Central memory CD8-positive, alpha-beta T cell (primary cell): ENCODE measurements around the gene LRFN4.

Experiments used
- ATAC-seq: fragments of 150-1000 bp; cut with Tn5 transposase; replicated peaks from 2 replicates; pipeline ENCODE4 v1.10.0; 2022; ENCODE audit warnings: mild to moderate bottlenecking, moderate FRiP score, moderate number of reproducible peaks; ENCODE audit not compliant: poor library complexity, severe bottlenecking; ENCODE audit errors: extremely low read depth
- DNase-seq, 2 donors: peaks; one replicate each; pipeline ENCODE4 v3.0.0; 2021; ENCODE audit warnings: low spot score in 2 of 2
- H3K27ac Mint-ChIP-seq: one replicate; pipeline ENCODE4 v1.8.0; 2022; ENCODE audit warnings: low read depth, mild to moderate bottlenecking, moderate library complexity, mixed read lengths
- H3K27me3 Mint-ChIP-seq: one replicate; pipeline ENCODE4 v1.8.0; 2022; ENCODE audit warnings: mixed read lengths
- H3K36me3 Mint-ChIP-seq: one replicate; pipeline ENCODE4 v1.8.0; 2022; ENCODE audit warnings: mild to moderate bottlenecking, moderate library complexity, mixed read lengths; ENCODE audit not compliant: insufficient read depth
- H3K4me1 Mint-ChIP-seq: one replicate; pipeline ENCODE4 v1.8.0; 2022; ENCODE audit warnings: mixed read lengths
- H3K4me3 Mint-ChIP-seq: one replicate; pipeline ENCODE4 v1.8.0; 2022; ENCODE audit warnings: mild to moderate bottlenecking, moderate library complexity, mixed read lengths
- H3K9me3 Mint-ChIP-seq: one replicate; pipeline ENCODE4 v1.8.0; 2022; ENCODE audit warnings: mixed read lengths

Gene LRFN4

GRCh38 chr11:66871521-66871901, 14.6 kb downstream of the LRFN4 start:
- ATAC-seq = no peak
- DNase-seq = no peak
- Mint-ChIP-seq H3K9me3 (no peaks in the 10 kb centered on the region), H3K27me3 (no peaks in the 10 kb centered on the region), H3K36me3 (no peaks in the 10 kb centered on the region), H3K27ac (no peak overlapping the region), H3K4me1 (peaks cover 5% of the 10 kb centered on the region), H3K4me3 (no peak overlapping the region)

- Mint-ChIP-seq H3K27me3 (no peaks in the 10 kb centered on the region), H3K4me3 (no peak overlapping the region), H3K9me3 (no peaks in the 10 kb centered on the region), H3K27ac (no peak overlapping the region), H3K36me3 (no peaks in the 10 kb centered on the region), H3K4me1 (no peaks in the 10 kb centered on the region)
- DNase-seq = no peak
- ATAC-seq = no peak
These were observed 17.4 kb downstream of the LRFN4 start for GRCh38 chr11:66874232-66874631.

GRCh38 chr11:66875378-66875777, 18.5 kb downstream of the LRFN4 start:
- ATAC-seq (no peak), DNase-seq (no peak)
- no peaks in the 10 kb centered on the region for H3K27me3 Mint-ChIP-seq
- no peak overlapping the region for H3K4me3 Mint-ChIP-seq
- peaks cover 4% of the 10 kb centered on the region for H3K4me1 Mint-ChIP-seq
- H3K36me3 Mint-ChIP-seq = no peaks in the 10 kb centered on the region
- no peak overlapping the region for H3K27ac Mint-ChIP-seq
- H3K9me3 Mint-ChIP-seq = no peaks in the 10 kb centered on the region

DNA sequence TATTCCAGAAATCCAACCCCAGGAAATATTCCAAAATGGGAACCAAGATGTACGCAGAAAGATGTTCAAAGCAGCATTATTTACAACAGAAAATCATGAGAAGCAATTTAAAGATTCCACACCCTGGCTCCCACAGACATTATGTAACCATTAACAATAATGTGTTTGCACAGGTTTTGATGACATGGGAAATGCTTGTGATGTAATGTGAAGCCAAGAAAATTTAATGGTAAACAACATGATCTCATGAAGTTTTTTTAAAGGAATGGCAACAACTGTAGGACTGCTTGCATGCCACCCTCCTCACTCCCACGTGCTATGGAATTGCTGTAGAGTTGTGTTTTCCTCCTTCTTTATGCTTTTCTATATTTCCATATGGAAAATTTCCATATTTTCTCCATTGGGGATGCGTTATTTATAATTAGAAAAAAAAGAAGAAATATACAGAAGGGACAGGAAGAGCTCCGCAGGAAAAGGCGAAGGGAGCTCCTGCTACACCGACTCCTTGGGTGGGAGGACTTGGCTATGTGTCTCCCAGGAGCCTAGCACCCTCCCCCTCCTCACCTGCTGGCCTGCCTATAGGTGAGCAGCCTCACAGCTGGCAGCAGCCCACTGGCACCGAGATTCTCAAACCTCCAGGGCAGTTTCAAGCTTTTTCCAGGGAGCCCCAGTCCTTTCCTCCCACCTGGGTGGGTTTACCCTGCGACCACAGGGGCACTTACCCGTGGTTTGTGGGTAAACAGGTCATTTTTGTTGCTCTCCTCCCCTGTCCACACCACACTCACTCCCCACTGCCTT, 20.9 kb downstream of the LRFN4 start:
- ATAC-seq = no peak
- H3K36me3 Mint-ChIP-seq = no peaks in the 10 kb centered on the region
- DNase-seq = no peak
- H3K4me1 Mint-ChIP-seq = peaks cover 16% of the 10 kb centered on the region
- H3K27ac Mint-ChIP-seq = no peak overlapping the region
- H3K27me3 Mint-ChIP-seq = no peaks in the 10 kb centered on the region
- H3K9me3 Mint-ChIP-seq = no peaks in the 10 kb centered on the region
- H3K4me3 Mint-ChIP-seq = no peak overlapping the region

DNA sequence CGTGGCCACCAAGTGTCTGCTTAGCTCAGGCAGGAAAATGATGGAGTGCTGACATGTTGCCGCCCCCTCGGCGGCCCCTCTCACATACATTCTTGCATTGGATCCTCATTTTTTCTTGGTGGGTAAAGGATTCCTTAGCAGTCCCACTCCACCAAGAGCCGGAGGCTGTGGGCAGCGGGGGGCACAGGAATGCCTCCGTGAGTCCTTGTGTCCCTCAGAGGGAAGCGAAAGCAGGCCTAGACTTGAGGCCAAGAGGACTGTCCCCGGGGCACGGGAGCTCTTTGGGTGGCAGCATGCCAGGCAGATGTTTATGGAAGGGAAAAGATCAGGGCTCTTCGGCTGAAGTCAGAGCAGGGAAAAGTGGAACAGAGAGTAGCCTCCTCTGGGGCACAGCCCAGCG, 21.6 kb downstream of the LRFN4 start:
- no peak for ATAC-seq
- DNase-seq = no peak
- no peaks in the 10 kb centered on the region for H3K27me3 Mint-ChIP-seq
- no peak overlapping the region for H3K27ac Mint-ChIP-seq
- peaks cover 16% of the 10 kb centered on the region for H3K4me1 Mint-ChIP-seq
- no peaks in the 10 kb centered on the region for H3K36me3 Mint-ChIP-seq
- no peak overlapping the region for H3K4me3 Mint-ChIP-seq
- no peaks in the 10 kb centered on the region for H3K9me3 Mint-ChIP-seq

GRCh38 chr11:66879000-66879399, 22.1 kb downstream of the LRFN4 start:
- Mint-ChIP-seq H3K4me1 (peaks cover 16% of the 10 kb centered on the region), H3K36me3 (no peaks in the 10 kb centered on the region), H3K9me3 (no peaks in the 10 kb centered on the region), H3K4me3 (no peak overlapping the region), H3K27ac (no peak overlapping the region), H3K27me3 (no peaks in the 10 kb centered on the region)
- no peak for DNase-seq
- ATAC-seq = no peak

DNA sequence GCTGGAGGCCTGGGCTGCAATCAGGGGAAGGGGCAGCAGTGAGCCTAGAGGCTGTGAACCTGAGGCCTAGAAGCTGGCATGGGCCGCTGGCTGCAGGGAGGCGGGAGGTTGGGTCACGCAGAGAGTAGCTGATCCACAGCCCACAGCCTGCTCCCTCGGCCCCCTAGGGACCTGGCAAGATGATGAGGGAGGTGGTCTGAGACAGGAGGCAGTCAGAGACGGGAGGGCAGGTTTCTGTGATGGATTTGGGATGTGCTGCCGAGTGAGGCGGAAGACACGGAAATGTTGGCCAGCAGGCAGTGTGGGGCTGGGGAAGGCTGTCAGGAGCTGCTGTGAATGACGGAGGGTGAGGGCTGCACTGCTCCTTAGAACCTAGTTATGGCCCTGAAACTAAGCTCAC, 22.7 kb downstream of the LRFN4 start:
- ATAC-seq (no peak), DNase-seq (no peak)
- H3K9me3 Mint-ChIP-seq = no peaks in the 10 kb centered on the region
- H3K4me1 Mint-ChIP-seq = peaks cover 16% of the 10 kb centered on the region
- no peak overlapping the region for H3K27ac Mint-ChIP-seq
- no peak overlapping the region for H3K4me3 Mint-ChIP-seq
- no peaks in the 10 kb centered on the region for H3K27me3 Mint-ChIP-seq
- H3K36me3 Mint-ChIP-seq = no peaks in the 10 kb centered on the region

DNA sequence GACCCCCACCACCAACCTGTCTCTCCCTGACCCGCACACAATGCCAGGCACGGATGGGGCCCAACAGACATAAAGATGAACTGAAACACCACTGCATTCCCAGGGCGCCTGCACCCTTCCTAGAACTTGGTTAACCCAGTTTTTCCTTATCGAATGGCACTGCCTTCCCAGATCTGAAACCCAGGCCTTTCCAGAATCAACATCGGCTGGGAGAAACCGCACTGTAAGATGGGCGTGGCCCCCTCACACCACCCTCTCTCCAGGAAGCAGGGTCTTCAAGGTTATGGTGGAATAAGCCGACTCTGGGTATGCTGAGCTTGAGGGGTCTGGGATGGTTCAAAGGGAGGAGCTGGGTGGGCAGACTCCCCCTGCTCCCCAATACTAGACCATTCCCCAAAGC, 23.1 kb downstream of the LRFN4 start:
- Mint-ChIP-seq H3K9me3 (no peaks in the 10 kb centered on the region), H3K4me3 (no peak overlapping the region), H3K27ac (no peak overlapping the region), H3K36me3 (no peaks in the 10 kb centered on the region), H3K27me3 (no peaks in the 10 kb centered on the region), H3K4me1 (peaks cover 16% of the 10 kb centered on the region)
- ATAC-seq (no peak), DNase-seq (no peak)

DNA sequence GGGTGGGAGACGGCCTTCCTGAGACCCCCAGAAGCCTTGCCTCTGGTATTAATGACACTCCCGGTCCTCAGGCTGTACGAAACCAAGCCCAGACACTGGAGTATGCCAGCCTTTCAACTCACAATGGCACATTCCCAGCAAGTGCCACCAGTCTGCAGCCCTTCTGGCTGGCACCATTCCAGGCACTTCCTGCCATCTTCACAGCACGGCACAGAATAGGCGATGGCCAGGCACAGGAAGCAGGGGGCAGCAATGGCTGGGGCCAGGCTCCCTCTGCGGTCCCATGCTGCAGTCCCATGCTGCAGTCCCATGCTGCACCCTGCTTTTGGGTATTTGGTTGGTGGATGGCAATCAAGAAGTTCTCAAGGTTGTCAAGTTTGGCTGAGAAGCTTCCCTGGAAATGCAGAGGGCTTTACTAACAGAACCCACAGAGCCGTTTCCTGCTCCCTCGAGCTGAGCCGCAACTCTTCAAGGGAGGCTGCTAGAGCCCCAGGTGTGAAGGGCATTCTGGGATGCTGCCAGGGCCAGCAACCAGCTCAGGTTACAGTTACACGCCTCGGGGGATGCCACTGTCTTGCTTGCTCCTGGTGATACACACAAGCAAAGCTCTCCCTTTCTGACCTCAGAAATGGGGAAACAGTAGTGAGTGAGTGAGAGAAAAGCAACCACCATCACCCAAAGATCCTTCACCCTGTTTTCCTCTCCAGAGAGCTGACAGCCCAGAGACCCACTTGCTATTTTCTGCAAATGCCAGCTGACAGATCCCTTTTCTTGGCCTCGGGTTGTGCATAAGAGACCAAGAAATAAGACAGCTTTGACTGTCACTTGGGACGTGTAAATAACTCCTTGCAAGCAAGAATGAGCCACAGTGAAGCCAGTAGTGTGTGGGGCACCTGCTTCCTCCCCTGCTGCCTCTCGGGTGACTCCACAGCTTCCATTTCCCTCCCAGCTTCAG, 23.9 kb downstream of the LRFN4 start:
- DNase-seq = no peak
- Mint-ChIP-seq H3K4me3 (peak overlapping the region; percentile 11), H3K27me3 (no peaks in the 10 kb centered on the region), H3K4me1 (peaks cover 16% of the 10 kb centered on the region), H3K36me3 (no peaks in the 10 kb centered on the region), H3K27ac (no peak overlapping the region), H3K9me3 (no peaks in the 10 kb centered on the region)
- ATAC-seq = peak; percentile 36

DNA sequence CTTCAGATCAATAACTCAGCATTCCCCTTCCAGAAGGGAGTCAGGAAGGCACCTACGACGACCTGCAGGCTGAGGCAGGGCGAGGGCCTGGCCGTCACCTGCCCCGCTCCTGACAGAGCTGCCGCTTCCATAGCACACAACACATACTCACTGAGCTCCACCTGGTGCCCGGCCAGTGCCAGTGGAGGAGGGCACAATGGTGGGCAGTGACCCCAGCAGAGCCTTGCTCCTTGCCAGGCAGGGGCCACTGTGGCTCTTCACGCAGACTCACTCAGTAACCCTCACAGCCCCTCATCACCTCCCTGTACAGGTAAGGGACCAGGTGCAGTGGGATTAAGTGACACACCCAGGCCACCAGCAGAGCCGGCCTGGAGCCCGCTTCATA, 24.6 kb downstream of the LRFN4 start:
- Mint-ChIP-seq H3K9me3 (no peaks in the 10 kb centered on the region), H3K4me3 (no peak overlapping the region), H3K36me3 (no peaks in the 10 kb centered on the region), H3K27me3 (no peaks in the 10 kb centered on the region), H3K4me1 (peaks cover 16% of the 10 kb centered on the region), H3K27ac (no peak overlapping the region)
- DNase-seq (no peak), ATAC-seq (no peak)

DNA sequence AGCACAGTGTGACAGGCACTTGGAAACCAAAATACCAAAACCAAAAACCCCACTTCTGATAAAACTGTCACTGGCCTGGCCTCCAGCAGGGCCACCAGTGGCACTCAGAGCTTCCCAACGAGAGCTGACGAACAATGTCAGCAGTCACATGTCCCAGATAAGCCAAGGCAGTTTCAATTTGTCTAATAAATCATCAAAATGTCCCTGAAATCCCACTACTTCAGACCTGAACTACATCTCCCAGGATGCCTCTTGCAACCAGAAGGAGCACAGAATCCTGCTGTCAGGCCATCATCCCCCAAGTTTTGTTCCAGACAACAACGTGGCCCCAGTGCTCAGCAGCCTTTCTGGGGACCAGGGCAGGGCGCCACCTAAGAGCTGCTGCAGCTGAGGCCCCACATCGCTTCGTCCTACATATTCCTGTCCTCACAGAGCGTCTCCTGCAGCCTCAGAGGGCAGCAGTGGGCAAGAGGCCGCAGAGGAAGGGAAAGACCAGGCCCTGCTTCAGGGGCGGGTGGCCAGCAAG, 25.1 kb downstream of the LRFN4 start:
- DNase-seq (no peak), ATAC-seq (no peak)
- Mint-ChIP-seq H3K9me3 (no peaks in the 10 kb centered on the region), H3K36me3 (no peaks in the 10 kb centered on the region), H3K4me1 (peaks cover 16% of the 10 kb centered on the region), H3K27me3 (no peaks in the 10 kb centered on the region), H3K27ac (no peak overlapping the region), H3K4me3 (no peak overlapping the region)

GRCh38 chr11:66882561-66883015, 25.7 kb downstream of the LRFN4 start:
- peaks cover 16% of the 10 kb centered on the region for H3K4me1 Mint-ChIP-seq
- no peaks in the 10 kb centered on the region for H3K9me3 Mint-ChIP-seq
- no peak for DNase-seq
- H3K27ac Mint-ChIP-seq = no peak overlapping the region
- ATAC-seq = no peak
- no peaks in the 10 kb centered on the region for H3K27me3 Mint-ChIP-seq
- no peak overlapping the region for H3K4me3 Mint-ChIP-seq
- no peaks in the 10 kb centered on the region for H3K36me3 Mint-ChIP-seq
